H1 (cell line): ENCODE results near the gene BBS12. TPM values are rescaled to one million over a fixed set of nuclear protein-coding genes. Genes with fewer than 3 reads are reported as not detected.

Experiments
- CTCF ChIA-PET: fragments of 300-600 bp; sonication (Branson Sonifier 250); formaldehyde crosslinking; loops from one replicate; lab custom pipeline; 2021; ENCODE audit not compliant: partially characterized antibody; lab: Charles Lee
- POLR2A ChIA-PET: fragments of 300-600 bp; sonication (Branson Sonifier 250); formaldehyde crosslinking; loops from one replicate; lab custom pipeline; 2021; ENCODE audit warnings: inconsistent platforms; ENCODE audit not compliant: partially characterized antibody; lab: Charles Lee
- DNase-seq, 2 experiments: peaks; one replicate each; pipeline versions ENCODE4 v3.0.0 to v3.0.0-alpha.2; 2010 to 2022; ENCODE audit warnings: low spot score in 2 of 2, low read depth in 1 of 2, mixed read lengths in 1 of 2
- FAIRE-seq: peaks from 2 replicates; lab custom pipeline; 2011; peaks lifted over from hg19 to GRCh38; lab: Jason Lieb, UNC
- H2AFZ ChIP-seq: 2 replicates; pipeline ENCODE4 v1.8.1; 2012; ENCODE audit warnings: low read length, inconsistent platforms
- H2AK5ac ChIP-seq: 2 replicates; pipeline ENCODE4 v1.6.1; 2013; ENCODE audit warnings: low read depth, low read length
- H2BK120ac ChIP-seq: replicated peaks from 2 replicates; pipeline ENCODE3; 2013; ENCODE audit warnings: low read depth, low read length, inconsistent platforms
- H2BK12ac ChIP-seq: 2 replicates; pipeline ENCODE4 v1.6.1; 2013; ENCODE audit warnings: low read depth, low read length
- H2BK15ac ChIP-seq: 2 replicates; pipeline ENCODE4 v1.6.1; 2013; ENCODE audit warnings: low read length
- H2BK20ac ChIP-seq: 2 replicates; pipeline ENCODE4 v1.6.1; 2013; ENCODE audit warnings: low read length
- H2BK5ac ChIP-seq: 2 replicates; pipeline ENCODE4 v1.6.1; 2013; ENCODE audit warnings: low read depth, low read length
- H3K14ac ChIP-seq: 2 replicates; pipeline ENCODE4 v1.6.1; 2013; ENCODE audit warnings: inconsistent platforms; ENCODE audit not compliant: insufficient read length
- H3K18ac ChIP-seq: 2 replicates; pipeline ENCODE4 v1.6.1; 2013; ENCODE audit warnings: low read length; ENCODE audit errors: extremely low read depth
- H3K23ac ChIP-seq: 2 replicates; pipeline ENCODE4 v1.6.1; 2013; ENCODE audit warnings: inconsistent platforms; ENCODE audit not compliant: insufficient read length
- H3K23me2 ChIP-seq: 2 replicates; pipeline ENCODE4 v1.6.1; 2013; ENCODE audit warnings: low read depth, low read length
- H3K27ac ChIP-seq: 2 replicates; pipeline ENCODE4 v1.6.1; 2011; ENCODE audit warnings: low read depth, low read length, inconsistent platforms
- H3K27me3 ChIP-seq, 4 experiments: replicated peaks in 1 of 4; 1 replicate in 1 of 4; 2 replicates in 3 of 4; pipeline versions ENCODE4 v1.6.1 to v1.8.1; 2011 to 2013; ENCODE audit warnings: low read length in 3 of 4, mild to moderate bottlenecking in 3 of 4, inconsistent platforms in 2 of 4, mixed read lengths in 2 of 4, moderate library complexity in 1 of 4; ENCODE audit not compliant: control insufficient read depth in 3 of 4, insufficient read depth in 3 of 4; ENCODE audit errors: extremely low read depth in 1 of 4
- H3K36me3 ChIP-seq, 4 experiments: 2 replicates each; pipeline versions ENCODE4 v1.6.1 to v1.8.1; 2011 to 2013; ENCODE audit warnings: mild to moderate bottlenecking in 4 of 4, low read length in 3 of 4, moderate library complexity in 2 of 4, control low read depth in 1 of 4, inconsistent platforms in 1 of 4; ENCODE audit not compliant: insufficient read depth in 4 of 4, control insufficient read depth in 2 of 4
- H3K4ac ChIP-seq: replicated peaks from 2 replicates; pipeline ENCODE3; 2013; ENCODE audit warnings: low read length, low read depth, mixed read lengths, inconsistent platforms; ENCODE audit not compliant: insufficient read length
- H3K4me1 ChIP-seq, 4 experiments: replicated peaks in 1 of 4; 1 replicate in 1 of 4; 2 replicates in 3 of 4; pipeline versions ENCODE4 v1.6.1 to v1.8.1; 2011 to 2013; ENCODE audit warnings: low read length in 3 of 4, inconsistent platforms in 2 of 4, mixed read lengths in 1 of 4; ENCODE audit not compliant: insufficient read depth in 4 of 4, control insufficient read depth in 3 of 4
- H3K4me2 ChIP-seq, 2 experiments: 2 replicates each; pipeline versions ENCODE4 v1.6.1 to v1.8.1; 2011 to 2013; ENCODE audit warnings: low read depth in 2 of 2, low read length in 2 of 2, control low read depth in 1 of 2, inconsistent platforms in 1 of 2, mild to moderate bottlenecking in 1 of 2; ENCODE audit not compliant: insufficient read depth in 1 of 2
- H3K4me3 ChIP-seq, 4 experiments: fragments of 200-600, 300-600 bp in 1 of 4; sonication (generic), shearing (Covaris generic), sonication (Bioruptor Twin) in 1 of 4; 2 replicates each; pipeline versions ENCODE4 v1.5.1 to v1.8.1; 2011 to 2016; ENCODE audit warnings: low read length in 4 of 4, low read depth in 3 of 4, control low read depth in 2 of 4, inconsistent platforms in 2 of 4, mild to moderate bottlenecking in 2 of 4, mixed read lengths in 1 of 4, moderate library complexity in 1 of 4; ENCODE audit not compliant: insufficient read depth in 2 of 4; ENCODE audit errors: extremely low read depth in 1 of 4
- H3K56ac ChIP-seq: replicated peaks from 2 replicates; pipeline ENCODE3; 2013; ENCODE audit warnings: low read depth, mild to moderate bottlenecking, mixed read lengths, low read length, inconsistent platforms; ENCODE audit not compliant: insufficient read length
- H3K79me1 ChIP-seq: 2 replicates; pipeline ENCODE4 v1.6.1; 2013; ENCODE audit warnings: low read depth, low read length, control low read depth
- H3K79me2 ChIP-seq, 2 experiments: 2 replicates each; pipeline versions ENCODE4 v1.6.1 to v1.8.1; 2012 to 2013; ENCODE audit warnings: low read length in 2 of 2, mild to moderate bottlenecking in 2 of 2, inconsistent platforms in 1 of 2; ENCODE audit not compliant: insufficient read depth in 2 of 2, control insufficient read depth in 1 of 2
- H3K9ac ChIP-seq, 4 experiments: replicated peaks in 1 of 4; 1 replicate in 1 of 4; 2 replicates in 3 of 4; pipeline versions ENCODE4 v1.6.1 to v1.8.1; 2011 to 2013; ENCODE audit warnings: low read depth in 3 of 4, low read length in 3 of 4, control low read depth in 2 of 4, mild to moderate bottlenecking in 2 of 4, moderate library complexity in 2 of 4, inconsistent platforms in 1 of 4; ENCODE audit errors: extremely low read depth in 1 of 4
- H3K9me3 ChIP-seq, 2 experiments: 2 replicates each; pipeline versions ENCODE4 v1.6.1 to v1.8.1; 2012 to 2013; ENCODE audit warnings: mild to moderate bottlenecking in 2 of 2, moderate library complexity in 2 of 2, control low read depth in 1 of 2, inconsistent platforms in 1 of 2, low read depth in 1 of 2, low read length in 1 of 2, mixed read lengths in 1 of 2; ENCODE audit not compliant: insufficient read depth in 2 of 2
- H4K20me1 ChIP-seq, 2 experiments: replicated peaks in 1 of 2; 2 replicates each; pipeline versions ENCODE3 to v1.8.1; 2011 to 2013; ENCODE audit warnings: inconsistent platforms in 2 of 2, low read length in 2 of 2, mild to moderate bottlenecking in 1 of 2; ENCODE audit not compliant: insufficient read depth in 2 of 2, control insufficient read depth in 1 of 2
- H4K5ac ChIP-seq: 2 replicates; pipeline ENCODE4 v1.6.1; 2013; ENCODE audit warnings: low read length, low read depth, mixed read lengths, inconsistent platforms; ENCODE audit not compliant: insufficient read length
- H4K8ac ChIP-seq: 2 replicates; pipeline ENCODE4 v1.8.0; 2013; ENCODE audit warnings: mild to moderate bottlenecking, moderate library complexity, low read length, inconsistent platforms; ENCODE audit not compliant: insufficient read depth; ENCODE audit errors: extremely low read depth
- H4K91ac ChIP-seq: replicated peaks from 2 replicates; pipeline ENCODE3; 2013; ENCODE audit warnings: low read length, mixed read lengths, inconsistent platforms; ENCODE audit not compliant: insufficient read length
- CBX8 ChIP-seq: fragments of 300-800, 300-1000 bp; sonication (generic); IDR thresholded peaks from 2 replicates; pipeline ENCODE4 v1.7.1; 2016; ENCODE audit warnings: low read depth, low read length, borderline replicate concordance
- CHD1 ChIP-seq: IDR thresholded peaks from 2 replicates; pipeline ENCODE4 v1.6.1; 2012; ENCODE audit warnings: low read depth, low read length, improper control_type of control experiment
- CREB1 ChIP-seq: IDR thresholded peaks from 2 replicates; pipeline ENCODE4 v1.6.1; 2012; ENCODE audit warnings: inconsistent platforms
- CTBP2 ChIP-seq: IDR thresholded peaks from 2 replicates; pipeline ENCODE4 v1.7.0; 2011; ENCODE audit warnings: borderline replicate concordance, mild to moderate bottlenecking, moderate library complexity, mixed read lengths, low read length; ENCODE audit not compliant: insufficient read depth, insufficient read length
- EZH2 ChIP-seq: fragments of 200-600 bp; sonication (generic); IDR thresholded peaks from 2 replicates; pipeline ENCODE4 v1.7.1; 2012; ENCODE audit warnings: low read depth, mild to moderate bottlenecking, moderate library complexity, low read length, inconsistent platforms; ENCODE audit not compliant: severe bottlenecking
- HDAC6 ChIP-seq: IDR thresholded peaks from one replicate; pipeline ENCODE4 v1.7.1; 2012; ENCODE audit warnings: low read depth, mild to moderate bottlenecking, inconsistent platforms, low read length, moderate library complexity
- KDM1A ChIP-seq: fragments of 200-600, 300-600 bp; sonication (generic); IDR thresholded peaks from 2 replicates; pipeline ENCODE4 v1.7.1; 2016; ENCODE audit warnings: mild to moderate bottlenecking, low read length, borderline replicate concordance
- NANOG ChIP-seq: IDR thresholded peaks from 2 replicates; pipeline ENCODE4 v1.6.1; 2011; ENCODE audit warnings: low read length, low read depth, mild to moderate bottlenecking, inconsistent platforms; ENCODE audit not compliant: insufficient read depth, poor library complexity, severe bottlenecking
- POLR2A ChIP-seq, 2 experiments: IDR thresholded peaks; 1 replicate in 1 of 2; 2 replicates in 1 of 2; pipeline ENCODE4 v1.6.1; 2011; ENCODE audit warnings: low read depth in 2 of 2, low read length in 2 of 2, mild to moderate bottlenecking in 2 of 2; ENCODE audit errors: control extremely low read depth in 1 of 2
- RNF2 ChIP-seq: fragments of 200-900, 300-1000 bp; sonication (generic); IDR thresholded peaks from 2 replicates; pipeline ENCODE4 v1.7.1; 2016; ENCODE audit warnings: borderline replicate concordance, low read depth, mild to moderate bottlenecking, antibody characterized with exemption, low read length; ENCODE audit not compliant: poor library complexity, severe bottlenecking; ENCODE audit errors: missing control alignments
- SIX5 ChIP-seq: IDR thresholded peaks from 2 replicates; pipeline ENCODE4 v1.6.1; 2011; ENCODE audit warnings: mild to moderate bottlenecking, low read depth, low read length
- SRF ChIP-seq: IDR thresholded peaks from 2 replicates; pipeline ENCODE4 v1.6.1; 2011; ENCODE audit warnings: mild to moderate bottlenecking, low read depth, low read length, moderate library complexity
- TAF1 ChIP-seq: IDR thresholded peaks from 2 replicates; pipeline ENCODE4 v1.6.1; 2011; ENCODE audit warnings: mild to moderate bottlenecking, low read depth, low read length
- TAF7 ChIP-seq: optimal IDR thresholded peaks from 2 replicates; pipeline ENCODE3; 2011; ENCODE audit warnings: low read depth, mild to moderate bottlenecking, inconsistent platforms, low read length, moderate library complexity, borderline replicate concordance
- TCF12 ChIP-seq: IDR thresholded peaks from 2 replicates; pipeline ENCODE4 v1.6.1; 2011; ENCODE audit warnings: low read depth, mild to moderate bottlenecking, low read length
- WGBS, 2 experiments: shearing (Covaris generic) in 1 of 2; methylation state at CpG; one replicate each; pipeline versions ENCODE4 v1.1.6 to v1.1.7; 2013 to 2015; ENCODE audit warnings: low lambda C conversion rate in 2 of 2, mixed read lengths in 2 of 2, inconsistent platforms in 1 of 2, low coverage in 1 of 2, missing lambda C conversion rate in 1 of 2; ENCODE audit not compliant: insufficient replicate concordance in 2 of 2, insufficient coverage in 1 of 2, insufficient read length in 1 of 2; ENCODE audit errors: extremely low coverage in 1 of 2, missing lambda C conversion rate in 1 of 2; 5-methylcytosine and 5-hydroxymethylcytosine counted together
- polyA plus RNA-seq, 7 experiments: library from polyadenylated mRNA; depleted of rRNA in 3 of 7; stranded (reverse) in 5 of 7; unstranded in 2 of 7; fragments of >200 nt in 5 of 7; fragments of 200-250 nt in 2 of 7; gene quantifications; 1 replicate in 5 of 7; 2 replicates in 1 of 7; 4 replicates in 1 of 7; pipeline versions ENCODE4 v1.2.1 to v1.2.3, GENCODE V29; 2011 to 2013; ENCODE audit warnings: missing spikeins in 2 of 7, mixed read lengths in 2 of 7
- total RNA-seq: library from RNA; stranded (reverse); fragmentation: NEBNext Ultra II Directional; extraction: Animal tissue kit (Norgen Biotek cat#: 25700); gene quantifications from 2 replicates; pipeline ENCODE4 v1.2.1, GENCODE V29; 2021

The BBS12 gene
- total and polyA plus RNA-seq, 2 of the 8 experiments (the other 6 are each of a cell fraction or from before 2014, with no cell fraction given) = 0.88 to 2.6 TPM

DNA sequence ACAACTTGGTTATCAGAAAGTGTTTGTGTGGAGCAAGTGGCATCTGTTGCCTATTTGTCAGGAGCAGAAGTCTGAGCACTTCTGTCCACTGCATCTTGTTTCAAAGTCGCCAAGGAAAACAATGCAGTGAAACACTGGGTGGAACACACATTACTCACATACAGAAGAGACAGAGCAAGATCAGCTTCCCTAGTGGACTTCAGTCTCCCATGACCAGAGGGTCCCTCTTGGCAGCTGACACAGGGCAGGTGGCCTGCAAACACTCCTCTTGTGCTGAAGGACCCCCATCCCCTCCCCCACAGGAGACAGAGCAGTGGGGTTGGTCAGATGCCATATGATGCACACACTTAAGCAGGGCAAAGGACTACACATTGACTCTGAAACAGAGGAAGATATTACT lies 3.6 kb upstream of the BBS12 start:
- no peak overlapping the region for H3K18ac ChIP-seq
- no peak overlapping the region for H4K8ac ChIP-seq
- H3K79me1 ChIP-seq = no peaks in the 10 kb centered on the region
- no peak overlapping the region; a peak in 1 of 7 replicates for H3K9ac ChIP-seq
- TF ChIP-seq EZH2 = no peak
- no peak for TF ChIP-seq CREB1
- TF ChIP-seq SIX5 = no peak
- no peak for TF ChIP-seq KDM1A
- TF ChIP-seq TAF1 = no peak
- no peak for TF ChIP-seq POLR2A (IDR thresholded peaks at IDR 0.05; ENCODE audit: control extremely low read depth in 1 of 2, low read depth in 2 of 2, low read length in 2 of 2)
- TF ChIP-seq HDAC6 = no peak
- no peak for TF ChIP-seq TCF12
- TF ChIP-seq NANOG = no peak
- no peak for TF ChIP-seq CHD1
- TF ChIP-seq CBX8 = no peak
- TF ChIP-seq CTBP2 = no peak
- no peak for TF ChIP-seq TAF7
- TF ChIP-seq RNF2 = no peak
- TF ChIP-seq SRF = no peak
- H3K9me3 ChIP-seq = no peaks in the 10 kb centered on the region
- H4K5ac ChIP-seq = no peak overlapping the region
- H3K27me3 ChIP-seq = peaks cover 0 to 1% (median 0%) of the 10 kb centered on the region in 4 experiments; a peak in 1 of 7 replicates
- H3K79me2 ChIP-seq = no peaks in the 10 kb centered on the region
- no peak overlapping the region for H3K4me3 ChIP-seq
- no peaks in the 10 kb centered on the region for H3K36me3 ChIP-seq
- H3K14ac ChIP-seq = no peak overlapping the region
- ChIA-PET POLR2A (no interaction called here), CTCF (interaction anchor here (4.6 kb wide), 1 partner anchor 10 kb away, joined by 47 read pairs; no protein-coding TSS in a partner anchor)
- no peak overlapping the region for H2BK12ac ChIP-seq
- no peak overlapping the region for H2BK15ac ChIP-seq
- FAIRE-seq (no peak), DNase-seq (no peak)
- H3K4me2 ChIP-seq = no peak overlapping the region
- no peak overlapping the region for H2BK120ac ChIP-seq
- no peak overlapping the region for H3K4ac ChIP-seq
- H3K4me1 ChIP-seq = peaks cover 0 to 8% (median 0%) of the 10 kb centered on the region in 4 experiments; a peak in 2 of 7 replicates
- no peaks in the 10 kb centered on the region for H4K20me1 ChIP-seq
- no peak overlapping the region for H2BK20ac ChIP-seq
- no peak overlapping the region for H2AK5ac ChIP-seq
- H4K91ac ChIP-seq = no peak overlapping the region
- no peak overlapping the region for H3K27ac ChIP-seq
- H3K23me2 ChIP-seq = peaks cover 10% of the 10 kb centered on the region
- no peak overlapping the region for H3K23ac ChIP-seq
- H2AFZ ChIP-seq = 0 out of 2 replicates have a peak overlapping the region, but pooled peaks have one; percentile 55
- no peak overlapping the region for H2BK5ac ChIP-seq
- 91% methylated on average over 1 of the region's 1 CpG; no CpG with 5 or more reads in 1 of the 2 experiments for WGBS, 2 experiments
- H3K56ac ChIP-seq = no peak overlapping the region
